Progenitor cell of endocrine pancreas (in vitro differentiated cells): ENCODE data around the gene LHB. TPM values are rescaled to one million over a fixed set of nuclear protein-coding genes. Genes with fewer than 3 reads are reported as not detected.

Source experiments
- DNase-seq: peaks from one replicate; pipeline ENCODE4 v3.0.0; 2021; ENCODE audit warnings: low spot score; ENCODE audit not compliant: unreplicated experiment
- H3K27ac Mint-ChIP-seq: 2 replicates; pipeline ENCODE4 v1.8.0; 2021; ENCODE audit warnings: mild to moderate bottlenecking, moderate library complexity, mixed read lengths
- H3K27me3 Mint-ChIP-seq: 2 replicates; pipeline ENCODE4 v1.8.0; 2021; ENCODE audit warnings: mixed read lengths
- H3K36me3 Mint-ChIP-seq: 2 replicates; pipeline ENCODE4 v1.8.0; 2022; ENCODE audit warnings: mixed read lengths; ENCODE audit not compliant: insufficient read depth
- H3K4me1 Mint-ChIP-seq: 2 replicates; pipeline ENCODE4 v1.8.0; 2021; ENCODE audit warnings: low read depth, mixed read lengths
- H3K4me3 Mint-ChIP-seq: 2 replicates; pipeline ENCODE4 v1.8.0; 2021; ENCODE audit warnings: low read depth, mild to moderate bottlenecking, moderate library complexity, mixed read lengths
- H3K9me3 Mint-ChIP-seq: 2 replicates; pipeline ENCODE4 v1.8.0; 2021; ENCODE audit warnings: low read depth, mixed read lengths
- CTCF ChIP-seq: fragments of 200-600 bp; sonication (generic); IDR thresholded peaks from one replicate; pipeline ENCODE4 v1.5.0; 2021; ENCODE audit warnings: antibody characterized with exemption, mild to moderate bottlenecking; ENCODE audit not compliant: unreplicated experiment
- microRNA-seq: library from miRNA; unstranded; fragments of <30 nt; microRNA quantifications from one replicate; pipeline ENCODE4 v1.1.0, GENCODE V29; 2020; ENCODE audit warnings: borderline number of aligned reads; ENCODE audit not compliant: unreplicated experiment
- total RNA-seq: library from RNA; stranded (reverse); gene quantifications from 2 replicates; pipeline ENCODE4 v1.2.1, GENCODE V29; 2021

LHB gene
- total RNA-seq, 1 donor from 2014 or later: not detected

GRCh38 chr19:48968813-48969218 is 48.1 kb downstream of the LHB start:
- Mint-ChIP-seq H3K27ac (peak overlapping the region; percentile 20), H3K27me3 (no peaks in the 10 kb centered on the region), H3K4me3 (no peak overlapping the region), H3K36me3 (peaks cover 28% of the 10 kb centered on the region), H3K9me3 (no peaks in the 10 kb centered on the region), H3K4me1 (peaks cover 24% of the 10 kb centered on the region)
- TF ChIP-seq CTCF: no peak
- DNase-seq: no peak

GRCh38 chr19:48968179-48968661 is 48.7 kb downstream of the LHB start:
- no peak for DNase-seq
- Mint-ChIP-seq H3K4me3 (peak overlapping the region; percentile 24), H3K9me3 (no peaks in the 10 kb centered on the region), H3K36me3 (peaks cover 28% of the 10 kb centered on the region), H3K27me3 (no peaks in the 10 kb centered on the region), H3K27ac (peak overlapping the region; percentile 98), H3K4me1 (peaks cover 28% of the 10 kb centered on the region)
- TF ChIP-seq CTCF: no peak

GRCh38 chr19:48967346-48968178 is 49.3 kb downstream of the LHB start:
- H3K9me3 Mint-ChIP-seq: no peaks in the 10 kb centered on the region
- H3K27ac Mint-ChIP-seq: peak overlapping the region; percentile 98
- peaks cover 25% of the 10 kb centered on the region for H3K36me3 Mint-ChIP-seq
- TF ChIP-seq CTCF: no peak
- H3K4me1 Mint-ChIP-seq: peaks cover 31% of the 10 kb centered on the region
- no peaks in the 10 kb centered on the region for H3K27me3 Mint-ChIP-seq
- no peak for DNase-seq
- H3K4me3 Mint-ChIP-seq: peak overlapping the region; percentile 100

GRCh38 chr19:48966541-48967345 is 50.1 kb downstream of the LHB start:
- Mint-ChIP-seq H3K27me3 (no peaks in the 10 kb centered on the region), H3K27ac (peak overlapping the region; percentile 98), H3K4me1 (peaks cover 39% of the 10 kb centered on the region)

More at GRCh38 chr19:48966541-48967345, 50.1 kb downstream of the LHB start:
- H3K4me3 Mint-ChIP-seq: peak overlapping the region; percentile 100
- peaks cover 25% of the 10 kb centered on the region for H3K36me3 Mint-ChIP-seq
- H3K9me3 Mint-ChIP-seq: no peaks in the 10 kb centered on the region
- TF ChIP-seq CTCF: no peak
- no peak for DNase-seq

Small RNAs within 50 kb of the gene (microRNA-seq; reads per million reads assigned to microRNA genes)
- gene MIR6798: not detected

Other genes with a start within 250 kb of the LHB start
- 61.0 and 70.0 TPM in 2 replicates for gene BCAT2, start 206.1 kb downstream of the LHB start, total RNA-seq
- gene HSD17B14, start 180.6 kb downstream of the LHB start, total RNA-seq: 20.5 and 22.1 TPM in 2 replicates
- 8.5 and 11.7 TPM in 2 replicates for gene PLEKHA4, start 148.5 kb downstream of the LHB start, total RNA-seq
- gene PPP1R15A, start 144.7 kb downstream of the LHB start, total RNA-seq: 44.5 and 48.9 TPM in 2 replicates
- 0.46 TPM in 1 of 2 replicates, not detected in the other for gene TULP2, start 118.3 kb downstream of the LHB start, total RNA-seq
- gene NUCB1, start 116.8 kb downstream of the LHB start, total RNA-seq: 149 and 165 TPM in 2 replicates
- 1.1 and 1.8 TPM in 2 replicates for gene DHDH, start 83.4 kb downstream of the LHB start, total RNA-seq
- 141 and 153 TPM in 2 replicates for gene BAX, start 62.2 kb downstream of the LHB start, total RNA-seq
- gene FTL, start 51.8 kb downstream of the LHB start, total RNA-seq: 2,544 and 2,716 TPM in 2 replicates
- gene GYS1, start 23.8 kb downstream of the LHB start, total RNA-seq: 57.4 and 65.8 TPM in 2 replicates
- 81.5 and 83.0 TPM in 2 replicates for gene RUVBL2, start 23.2 kb downstream of the LHB start, total RNA-seq
- not detected in 2 replicates for gene CGB3, start 7.2 kb upstream of the LHB start, total RNA-seq
- gene CGB2, start 14.8 kb upstream of the LHB start, total RNA-seq: not detected in 2 replicates
- gene CGB1, start 19.8 kb upstream of the LHB start, total RNA-seq: not detected in 2 replicates
- not detected in 2 replicates for gene CGB5, start 26.8 kb upstream of the LHB start, total RNA-seq
- not detected in 2 replicates for gene CGB8, start 32.0 kb upstream of the LHB start, total RNA-seq
- 0.38 and 0.80 TPM in 2 replicates for gene CGB7, start 40.7 kb upstream of the LHB start, total RNA-seq
- 0.91 and 1.5 TPM in 2 replicates for gene NTF4, start 47.7 kb upstream of the LHB start, total RNA-seq
- not detected in 2 replicates for gene KCNA7, start 55.6 kb upstream of the LHB start, total RNA-seq
- 355 and 363 TPM in 2 replicates for gene SNRNP70, start 68.4 kb upstream of the LHB start, total RNA-seq
- 7.0 and 9.3 TPM in 2 replicates for gene LIN7B, start 97.3 kb upstream of the LHB start, total RNA-seq
- 1.3 and 1.5 TPM in 2 replicates for gene C19orf73, start 102.1 kb upstream of the LHB start, total RNA-seq
- gene PPFIA3, start 102.5 kb upstream of the LHB start, total RNA-seq: 6.7 and 8.5 TPM in 2 replicates
- gene HRC, start 138.3 kb upstream of the LHB start, total RNA-seq: 1.6 and 2.1 TPM in 2 replicates
- 16.9 and 17.7 TPM in 2 replicates for gene TRPM4, start 140.7 kb upstream of the LHB start, total RNA-seq